D721Med (cell line): Measurements from ENCODE around the gene EPOP.

ENCODE experiments used
- DNase-seq: peaks from one replicate; pipeline ENCODE4 v3.0.0; 2011; ENCODE audit warnings: low spot score; ENCODE audit not compliant: insufficient read length
- FAIRE-seq: peaks from 2 replicates; lab custom pipeline; 2011; peaks lifted over from hg19 to GRCh38; lab: Jason Lieb, UNC
- CTCF ChIP-seq: IDR thresholded peaks from 2 replicates; pipeline ENCODE4 v1.5.1; 2012; ENCODE audit warnings: mild to moderate bottlenecking, control low read depth; ENCODE audit not compliant: insufficient read depth; ENCODE audit errors: missing control alignments

EPOP gene

GRCh38 chr17:38660097-38661025 is 14.4 kb downstream of the EPOP start:
- TF ChIP-seq CTCF: no peak
- DNase-seq: no peak
- FAIRE-seq: no peak

- no peak for TF ChIP-seq CTCF
Measured at GRCh38 chr17:38659415-38659814, 15.3 kb downstream of the EPOP start.

GRCh38 chr17:38658741-38659345 is 15.9 kb downstream of the EPOP start:
- no peak for DNase-seq
- no peak for FAIRE-seq
- TF ChIP-seq CTCF: no peak

More at GRCh38 chr17:38659415-38659814, 15.3 kb downstream of the EPOP start:
- FAIRE-seq: no peak
- DNase-seq: no peak

- FAIRE-seq: no peak
- no peak for TF ChIP-seq CTCF
- DNase-seq: no peak
Measured at GRCh38 chr17:38657824-38658740, 16.7 kb downstream of the EPOP start.

GRCh38 chr17:38656959-38657823 is 17.6 kb downstream of the EPOP start:
- FAIRE-seq (no peak), DNase-seq (no peak)
- no peak for TF ChIP-seq CTCF
